Neural cell (in vitro differentiated cells): Measurements from ENCODE around the gene TXNL4B.

Experiments used
- EZH2 ChIP-seq: fragments of 200-600, 300-800 bp; shearing (Covaris generic), sonication (generic); IDR thresholded peaks from 2 replicates; pipeline ENCODE4 v1.6.1; 2014; ENCODE audit warnings: antibody characterized with exemption, low read length, borderline replicate concordance, mild to moderate bottlenecking; ENCODE audit not compliant: insufficient read depth, poor library complexity, severe bottlenecking
- MXI1 ChIP-seq: fragments of 450-650 bp; conservative IDR thresholded peaks from 2 replicates; pipeline ENCODE4 v1.6.1; 2014; ENCODE audit warnings: antibody characterized with exemption, mild to moderate bottlenecking; ENCODE audit not compliant: poor library complexity, severe bottlenecking
- RAD21 ChIP-seq: fragments of 450-650 bp; conservative IDR thresholded peaks from 2 replicates; pipeline ENCODE4 v1.6.1; 2014; ENCODE audit warnings: antibody characterized with exemption, mild to moderate bottlenecking, moderate library complexity
- TAF1 ChIP-seq: IDR thresholded peaks from 2 replicates; pipeline ENCODE4 v1.6.1; 2012; ENCODE audit warnings: low read depth
- TF ChIP-seq, protein P1 (sequence below): fragments of 450-650 bp; IDR thresholded peaks from 2 replicates; pipeline ENCODE4 v1.5.1; 2014; ENCODE audit warnings: antibody characterized with exemption, mild to moderate bottlenecking, moderate library complexity; ENCODE audit not compliant: poor library complexity, severe bottlenecking
- TF ChIP-seq, protein P2 (sequence below): IDR thresholded peaks from 2 replicates; pipeline ENCODE4 v1.6.1; 2012; ENCODE audit warnings: borderline replicate concordance

DNA sequence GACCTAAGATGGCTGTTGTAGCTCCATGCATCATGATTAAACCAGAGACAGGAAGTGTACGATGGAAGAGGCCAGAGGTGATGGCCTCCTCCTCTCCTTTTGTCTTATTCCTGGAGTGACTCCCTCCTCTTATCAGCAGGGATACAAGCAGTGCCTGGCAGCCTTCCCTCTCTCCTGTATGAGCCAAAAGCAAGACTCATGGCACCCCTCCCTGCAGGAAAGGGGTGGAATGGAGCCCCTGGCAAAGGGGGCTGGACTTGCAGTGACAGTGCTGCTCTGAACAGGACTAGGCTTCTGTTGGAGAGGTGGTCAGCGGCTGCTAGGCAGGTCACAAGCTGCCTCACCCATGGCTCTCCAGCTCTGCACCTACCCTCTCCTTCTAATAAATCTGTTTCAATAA is 8.4 kb downstream of the TXNL4B start:
- TF ChIP-seq, protein P1, sequence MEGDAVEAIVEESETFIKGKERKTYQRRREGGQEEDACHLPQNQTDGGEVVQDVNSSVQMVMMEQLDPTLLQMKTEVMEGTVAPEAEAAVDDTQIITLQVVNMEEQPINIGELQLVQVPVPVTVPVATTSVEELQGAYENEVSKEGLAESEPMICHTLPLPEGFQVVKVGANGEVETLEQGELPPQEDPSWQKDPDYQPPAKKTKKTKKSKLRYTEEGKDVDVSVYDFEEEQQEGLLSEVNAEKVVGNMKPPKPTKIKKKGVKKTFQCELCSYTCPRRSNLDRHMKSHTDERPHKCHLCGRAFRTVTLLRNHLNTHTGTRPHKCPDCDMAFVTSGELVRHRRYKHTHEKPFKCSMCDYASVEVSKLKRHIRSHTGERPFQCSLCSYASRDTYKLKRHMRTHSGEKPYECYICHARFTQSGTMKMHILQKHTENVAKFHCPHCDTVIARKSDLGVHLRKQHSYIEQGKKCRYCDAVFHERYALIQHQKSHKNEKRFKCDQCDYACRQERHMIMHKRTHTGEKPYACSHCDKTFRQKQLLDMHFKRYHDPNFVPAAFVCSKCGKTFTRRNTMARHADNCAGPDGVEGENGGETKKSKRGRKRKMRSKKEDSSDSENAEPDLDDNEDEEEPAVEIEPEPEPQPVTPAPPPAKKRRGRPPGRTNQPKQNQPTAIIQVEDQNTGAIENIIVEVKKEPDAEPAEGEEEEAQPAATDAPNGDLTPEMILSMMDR = no peak
- TF ChIP-seq, protein P2, sequence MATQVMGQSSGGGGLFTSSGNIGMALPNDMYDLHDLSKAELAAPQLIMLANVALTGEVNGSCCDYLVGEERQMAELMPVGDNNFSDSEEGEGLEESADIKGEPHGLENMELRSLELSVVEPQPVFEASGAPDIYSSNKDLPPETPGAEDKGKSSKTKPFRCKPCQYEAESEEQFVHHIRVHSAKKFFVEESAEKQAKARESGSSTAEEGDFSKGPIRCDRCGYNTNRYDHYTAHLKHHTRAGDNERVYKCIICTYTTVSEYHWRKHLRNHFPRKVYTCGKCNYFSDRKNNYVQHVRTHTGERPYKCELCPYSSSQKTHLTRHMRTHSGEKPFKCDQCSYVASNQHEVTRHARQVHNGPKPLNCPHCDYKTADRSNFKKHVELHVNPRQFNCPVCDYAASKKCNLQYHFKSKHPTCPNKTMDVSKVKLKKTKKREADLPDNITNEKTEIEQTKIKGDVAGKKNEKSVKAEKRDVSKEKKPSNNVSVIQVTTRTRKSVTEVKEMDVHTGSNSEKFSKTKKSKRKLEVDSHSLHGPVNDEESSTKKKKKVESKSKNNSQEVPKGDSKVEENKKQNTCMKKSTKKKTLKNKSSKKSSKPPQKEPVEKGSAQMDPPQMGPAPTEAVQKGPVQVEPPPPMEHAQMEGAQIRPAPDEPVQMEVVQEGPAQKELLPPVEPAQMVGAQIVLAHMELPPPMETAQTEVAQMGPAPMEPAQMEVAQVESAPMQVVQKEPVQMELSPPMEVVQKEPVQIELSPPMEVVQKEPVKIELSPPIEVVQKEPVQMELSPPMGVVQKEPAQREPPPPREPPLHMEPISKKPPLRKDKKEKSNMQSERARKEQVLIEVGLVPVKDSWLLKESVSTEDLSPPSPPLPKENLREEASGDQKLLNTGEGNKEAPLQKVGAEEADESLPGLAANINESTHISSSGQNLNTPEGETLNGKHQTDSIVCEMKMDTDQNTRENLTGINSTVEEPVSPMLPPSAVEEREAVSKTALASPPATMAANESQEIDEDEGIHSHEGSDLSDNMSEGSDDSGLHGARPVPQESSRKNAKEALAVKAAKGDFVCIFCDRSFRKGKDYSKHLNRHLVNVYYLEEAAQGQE = no peak
- TF ChIP-seq EZH2 (no peak), MXI1 (no peak), RAD21 (no peak), TAF1 (no peak)
